HG03460 (cell line): ENCODE results near the gene ITGB4.

Source experiments
- ATAC-seq: cut with Tn5 transposase; IDR thresholded peaks from one replicate; pipeline ENCODE4 v1.9.1; 2021; ENCODE audit not compliant: unreplicated experiment

ITGB4 gene

DNA sequence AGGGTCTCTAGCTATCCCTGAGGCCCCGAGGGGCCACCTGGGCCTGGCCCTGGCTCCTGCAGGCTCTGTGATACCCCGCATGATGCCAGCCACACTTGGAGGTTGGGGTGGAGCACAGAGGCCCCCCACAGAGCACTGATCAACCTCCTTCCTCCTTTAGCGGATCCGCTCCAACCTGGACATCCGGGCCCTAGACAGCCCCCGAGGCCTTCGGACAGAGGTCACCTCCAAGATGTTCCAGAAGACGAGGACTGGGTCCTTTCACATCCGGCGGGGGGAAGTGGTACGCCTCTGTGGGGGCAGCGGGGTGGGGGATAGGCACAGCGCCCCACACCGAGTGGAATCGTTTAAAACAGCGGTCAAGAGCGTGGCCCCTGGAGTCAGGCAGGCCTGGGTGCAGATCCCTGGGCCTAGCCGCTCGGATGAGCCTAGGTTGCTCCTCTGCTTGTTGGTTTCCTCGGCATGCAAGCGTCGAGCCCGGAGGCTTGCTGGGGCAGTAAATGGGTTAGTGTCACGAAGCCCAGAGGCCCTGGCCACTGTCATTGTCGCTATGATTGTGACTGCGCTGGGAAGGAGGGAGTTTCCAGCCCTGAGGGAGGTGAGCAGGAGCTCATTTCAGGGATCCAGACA, 9.9 kb downstream of the ITGB4 start:
- ATAC-seq = no peak

DNA sequence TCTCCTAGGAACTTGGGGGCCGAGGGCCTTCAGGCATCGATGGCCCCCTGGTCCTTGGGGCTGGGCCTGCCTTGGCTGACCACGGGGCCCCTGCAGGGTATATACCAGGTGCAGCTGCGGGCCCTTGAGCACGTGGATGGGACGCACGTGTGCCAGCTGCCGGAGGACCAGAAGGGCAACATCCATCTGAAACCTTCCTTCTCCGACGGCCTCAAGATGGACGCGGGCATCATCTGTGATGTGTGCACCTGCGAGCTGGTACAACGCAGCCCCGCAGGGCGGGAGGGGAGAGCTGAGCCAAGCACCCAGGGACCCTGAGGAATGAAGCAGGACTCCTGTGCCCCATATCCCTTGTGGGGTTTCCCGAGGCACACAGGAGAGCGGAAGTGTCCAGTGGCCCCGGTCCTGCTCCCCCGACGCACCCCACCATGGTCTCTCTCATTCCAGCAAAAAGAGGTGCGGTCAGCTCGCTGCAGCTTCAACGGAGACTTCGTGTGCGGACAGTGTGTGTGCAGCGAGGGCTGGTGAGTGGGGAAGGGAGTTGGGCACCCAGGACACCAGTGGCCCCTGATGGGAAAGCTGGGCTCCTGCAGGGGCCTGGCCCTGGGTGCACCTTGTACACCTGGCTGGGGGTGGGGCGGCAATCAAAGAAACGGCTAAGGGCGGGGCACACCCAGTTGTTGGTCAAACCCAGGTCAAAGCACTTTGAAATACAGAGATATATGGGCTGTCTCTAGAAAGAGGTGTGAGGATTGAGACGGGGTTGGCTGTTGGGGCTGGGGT, 10.6 kb downstream of the ITGB4 start:
- ATAC-seq = no peak

DNA sequence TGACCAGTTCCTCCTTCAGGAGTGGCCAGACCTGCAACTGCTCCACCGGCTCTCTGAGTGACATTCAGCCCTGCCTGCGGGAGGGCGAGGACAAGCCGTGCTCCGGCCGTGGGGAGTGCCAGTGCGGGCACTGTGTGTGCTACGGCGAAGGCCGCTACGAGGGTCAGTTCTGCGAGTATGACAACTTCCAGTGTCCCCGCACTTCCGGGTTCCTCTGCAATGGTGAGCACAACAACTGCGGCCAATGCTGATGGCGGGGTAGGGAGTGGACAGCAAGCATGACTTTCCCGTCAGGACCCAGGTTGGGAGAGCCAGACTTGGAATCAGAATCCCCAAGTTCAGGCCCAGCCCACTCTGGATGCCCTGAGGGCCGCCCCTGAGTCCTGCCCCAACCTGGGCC, 12.2 kb downstream of the ITGB4 start:
- ATAC-seq = no peak

DNA sequence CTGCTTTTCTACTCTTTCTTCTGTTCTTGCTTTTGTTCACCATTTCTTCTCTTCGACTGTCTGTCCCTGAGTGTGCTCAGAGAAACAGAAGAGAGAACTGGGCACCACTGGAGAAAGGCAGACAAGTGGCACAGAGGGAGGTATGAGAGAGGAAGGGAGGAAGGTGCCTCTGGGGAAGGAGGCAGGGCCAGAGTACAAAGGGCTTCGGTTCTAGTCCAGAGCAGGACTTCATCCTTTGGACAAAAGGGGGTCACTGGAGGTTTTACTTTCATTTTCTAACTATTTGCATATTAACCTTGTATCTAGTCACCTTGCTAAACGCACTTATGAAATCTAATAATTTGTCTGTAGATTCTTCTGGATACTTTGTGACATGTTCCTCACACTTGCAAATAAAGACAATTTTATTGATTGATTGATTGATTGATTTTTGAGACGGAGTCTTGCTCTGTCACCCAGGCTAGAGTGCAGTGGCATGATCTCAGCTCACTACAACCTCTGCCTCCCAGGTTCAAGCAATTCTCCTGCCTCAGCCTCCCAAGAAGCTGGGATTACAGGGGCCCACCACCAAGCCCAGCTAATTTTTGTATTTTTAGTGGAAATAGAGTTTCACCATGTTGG, 13.5 kb downstream of the ITGB4 start:
- no peak for ATAC-seq

DNA sequence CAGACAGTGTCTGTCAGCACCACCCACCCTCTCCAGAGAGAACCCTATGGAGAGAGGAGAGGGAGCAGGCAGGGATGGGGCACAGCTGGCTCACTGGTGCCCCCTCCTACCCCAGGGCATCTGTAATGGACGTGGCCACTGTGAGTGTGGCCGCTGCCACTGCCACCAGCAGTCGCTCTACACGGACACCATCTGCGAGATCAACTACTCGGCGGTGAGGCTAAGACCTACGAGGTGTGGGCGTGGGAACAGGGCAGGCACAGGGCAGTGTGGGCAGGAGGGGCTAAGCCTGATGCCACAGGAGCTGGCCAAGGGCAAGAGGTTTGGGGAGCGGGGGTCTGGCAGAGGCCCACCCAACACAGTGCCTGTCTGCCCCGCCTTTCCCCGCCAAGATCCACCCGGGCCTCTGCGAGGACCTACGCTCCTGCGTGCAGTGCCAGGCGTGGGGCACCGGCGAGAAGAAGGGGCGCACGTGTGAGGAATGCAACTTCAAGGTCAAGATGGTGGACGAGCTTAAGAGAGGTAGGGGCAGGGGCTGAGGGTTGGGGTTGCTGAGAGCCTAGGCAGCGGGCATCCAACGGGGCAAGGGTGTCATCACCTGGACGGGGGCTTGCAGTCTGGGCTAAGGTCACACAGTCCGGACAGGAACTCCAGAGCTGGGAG, 15.0 kb downstream of the ITGB4 start:
- no peak for ATAC-seq

DNA sequence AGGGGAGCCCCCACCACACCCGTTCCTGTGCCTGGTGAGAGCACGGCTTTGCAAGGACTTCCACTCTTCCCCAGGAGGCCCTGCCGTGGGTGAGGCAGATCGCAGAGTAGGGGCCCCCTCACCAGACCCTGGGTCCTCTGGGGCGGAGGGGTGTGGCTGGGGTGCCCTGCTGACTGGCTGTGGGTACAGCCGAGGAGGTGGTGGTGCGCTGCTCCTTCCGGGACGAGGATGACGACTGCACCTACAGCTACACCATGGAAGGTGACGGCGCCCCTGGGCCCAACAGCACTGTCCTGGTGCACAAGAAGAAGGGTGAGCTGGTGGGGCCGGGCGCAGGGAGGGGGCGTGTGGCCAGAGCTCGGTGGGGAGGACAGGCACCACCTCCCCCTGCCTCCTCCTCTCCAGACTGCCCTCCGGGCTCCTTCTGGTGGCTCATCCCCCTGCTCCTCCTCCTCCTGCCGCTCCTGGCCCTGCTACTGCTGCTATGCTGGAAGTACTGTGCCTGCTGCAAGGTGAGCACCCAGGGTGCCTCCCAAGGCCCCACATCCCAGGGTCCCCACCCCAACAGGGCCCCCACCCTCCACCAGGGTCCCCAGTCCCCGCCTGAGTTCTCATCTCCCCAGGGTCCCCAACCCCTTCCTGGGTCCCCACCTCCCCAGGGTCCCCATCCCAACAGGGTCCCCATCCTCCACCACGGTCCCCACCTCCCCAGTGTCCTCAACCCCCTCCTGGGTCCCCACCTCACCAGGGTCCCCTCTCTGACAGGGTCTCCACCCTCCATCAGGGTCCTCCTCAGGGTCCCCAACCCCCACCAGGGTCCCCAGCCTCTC, 16.1 kb downstream of the ITGB4 start:
- ATAC-seq = no peak

DNA sequence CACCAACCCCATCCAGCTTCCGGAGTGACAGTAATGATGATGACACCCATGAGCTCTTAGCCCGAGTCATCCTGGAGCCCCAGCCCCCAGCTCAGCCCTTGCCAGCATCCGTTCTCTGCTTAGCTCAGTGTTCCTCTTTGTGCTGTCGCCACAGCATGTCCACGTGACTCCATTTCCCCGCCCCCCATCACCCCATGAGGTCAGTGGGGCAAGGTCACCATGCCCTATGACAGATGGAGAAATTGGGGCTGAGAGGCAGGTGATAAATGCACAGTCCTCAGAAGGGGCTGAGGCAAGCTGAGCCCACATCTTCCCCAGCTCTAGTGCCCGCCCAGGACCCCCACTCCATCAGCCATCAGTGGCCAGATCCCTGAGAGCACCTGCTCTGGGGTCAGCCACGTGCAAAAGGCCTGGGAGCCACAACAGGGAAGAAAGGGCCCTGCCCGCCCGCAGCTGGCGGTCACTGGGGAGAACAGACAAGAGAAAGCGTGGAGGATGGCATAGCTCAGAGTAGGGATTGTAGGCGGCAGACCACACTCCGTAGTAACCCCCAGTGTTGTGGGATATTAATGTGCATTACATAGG, 17.1 kb downstream of the ITGB4 start:
- ATAC-seq = no peak

DNA sequence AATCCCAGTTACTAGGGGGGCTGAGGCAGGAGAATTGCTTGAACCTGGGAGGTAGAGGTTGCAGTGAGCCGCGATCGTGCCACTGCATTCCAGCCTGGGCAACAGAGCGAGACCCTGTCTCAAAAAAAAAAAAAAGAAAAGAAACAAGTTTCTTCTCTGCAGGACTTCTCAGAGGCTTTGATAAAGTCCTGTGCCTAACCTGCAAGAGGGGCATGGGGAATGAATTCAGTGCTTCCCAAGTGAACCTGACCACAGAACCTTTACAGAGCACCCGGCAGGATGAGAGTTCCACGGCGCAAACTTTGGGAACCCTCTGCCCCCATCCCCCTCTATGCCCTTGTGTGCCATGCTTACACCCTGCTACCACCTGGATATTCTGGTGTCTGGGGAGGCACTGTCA, 17.9 kb downstream of the ITGB4 start:
- no peak for ATAC-seq

DNA sequence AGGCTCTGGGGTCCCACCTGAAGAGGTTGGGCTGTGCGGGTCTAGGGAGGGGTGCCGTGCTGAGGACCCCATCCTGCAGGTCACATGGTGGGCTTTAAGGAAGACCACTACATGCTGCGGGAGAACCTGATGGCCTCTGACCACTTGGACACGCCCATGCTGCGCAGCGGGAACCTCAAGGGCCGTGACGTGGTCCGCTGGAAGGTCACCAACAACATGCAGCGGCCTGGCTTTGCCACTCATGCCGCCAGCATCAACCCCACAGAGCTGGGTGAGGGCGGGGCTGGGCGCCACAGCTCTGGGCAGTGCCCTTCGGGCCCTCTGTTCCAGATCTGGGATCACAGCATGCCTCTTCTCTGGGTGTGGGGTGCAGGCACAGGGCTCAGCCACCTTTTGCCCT, 18.5 kb downstream of the ITGB4 start:
- no peak for ATAC-seq

DNA sequence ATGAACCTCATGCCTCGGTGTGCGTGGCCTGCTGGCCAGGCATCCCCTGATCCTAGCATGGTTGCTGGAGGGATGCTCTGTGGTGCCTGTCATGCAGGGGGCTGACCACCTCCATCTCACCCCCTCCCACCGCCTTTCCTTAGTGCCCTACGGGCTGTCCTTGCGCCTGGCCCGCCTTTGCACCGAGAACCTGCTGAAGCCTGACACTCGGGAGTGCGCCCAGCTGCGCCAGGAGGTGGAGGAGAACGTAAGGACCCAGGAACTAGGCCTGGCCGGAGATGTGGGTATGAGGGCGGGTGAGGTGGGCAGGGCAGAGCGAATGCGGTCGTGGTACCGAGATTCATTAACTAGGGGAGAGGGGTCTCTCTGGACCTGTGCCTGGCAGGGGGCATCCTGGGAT, 19.0 kb downstream of the ITGB4 start:
- ATAC-seq = no peak

DNA sequence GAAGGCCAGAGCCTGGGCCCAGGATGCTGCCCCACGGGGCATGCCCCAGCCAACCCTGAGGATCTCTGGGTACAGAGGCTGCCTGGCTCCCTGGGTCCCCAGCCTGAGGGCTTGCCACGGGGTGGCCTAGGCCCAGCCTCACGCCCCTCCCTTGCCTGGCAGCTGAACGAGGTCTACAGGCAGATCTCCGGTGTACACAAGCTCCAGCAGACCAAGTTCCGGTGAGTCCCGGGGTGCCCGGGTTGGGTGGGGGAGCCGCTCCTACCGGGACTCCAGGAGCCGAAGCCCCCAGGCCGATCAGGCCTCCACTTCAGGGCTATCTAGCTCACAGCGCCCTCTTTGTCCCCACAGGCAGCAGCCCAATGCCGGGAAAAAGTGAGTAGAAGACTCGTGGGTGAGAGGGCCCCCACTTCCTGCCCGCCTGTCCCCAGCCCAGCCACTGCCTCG, 19.4 kb downstream of the ITGB4 start:
- ATAC-seq = no peak

DNA sequence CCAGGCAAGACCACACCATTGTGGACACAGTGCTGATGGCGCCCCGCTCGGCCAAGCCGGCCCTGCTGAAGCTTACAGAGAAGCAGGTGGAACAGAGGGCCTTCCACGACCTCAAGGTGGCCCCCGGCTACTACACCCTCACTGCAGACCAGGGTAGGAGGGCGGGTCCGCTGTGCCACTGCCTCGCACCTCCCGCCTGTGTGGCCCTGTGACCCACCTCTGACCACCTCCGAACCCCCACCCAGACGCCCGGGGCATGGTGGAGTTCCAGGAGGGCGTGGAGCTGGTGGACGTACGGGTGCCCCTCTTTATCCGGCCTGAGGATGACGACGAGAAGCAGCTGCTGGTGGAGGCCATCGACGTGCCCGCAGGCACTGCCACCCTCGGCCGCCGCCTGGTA, 21.1 kb downstream of the ITGB4 start:
- ATAC-seq = no peak

DNA sequence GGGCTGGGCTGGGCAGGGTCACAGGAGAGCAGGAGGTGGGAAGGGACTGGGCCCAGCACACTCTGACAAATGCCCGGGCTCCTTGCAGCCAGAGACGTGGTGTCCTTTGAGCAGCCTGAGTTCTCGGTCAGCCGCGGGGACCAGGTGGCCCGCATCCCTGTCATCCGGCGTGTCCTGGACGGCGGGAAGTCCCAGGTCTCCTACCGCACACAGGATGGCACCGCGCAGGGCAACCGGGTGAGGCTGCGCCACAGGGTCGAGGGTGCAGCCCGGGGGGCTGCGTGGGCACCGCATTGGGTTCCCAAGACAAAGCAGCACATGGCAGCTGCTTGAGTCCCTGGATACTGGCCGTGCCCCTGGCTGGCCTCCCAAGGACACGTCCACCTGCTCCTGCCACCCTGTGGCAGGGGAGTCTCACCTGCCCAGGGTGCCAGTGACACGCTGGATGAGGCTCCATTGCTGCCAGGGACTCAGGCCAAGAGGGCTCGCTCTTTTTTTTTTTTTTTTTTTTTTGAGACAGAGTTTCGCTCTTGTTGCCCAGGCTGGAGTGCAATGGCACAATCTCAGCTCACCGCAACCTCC, 22.5 kb downstream of the ITGB4 start:
- no peak for ATAC-seq

DNA sequence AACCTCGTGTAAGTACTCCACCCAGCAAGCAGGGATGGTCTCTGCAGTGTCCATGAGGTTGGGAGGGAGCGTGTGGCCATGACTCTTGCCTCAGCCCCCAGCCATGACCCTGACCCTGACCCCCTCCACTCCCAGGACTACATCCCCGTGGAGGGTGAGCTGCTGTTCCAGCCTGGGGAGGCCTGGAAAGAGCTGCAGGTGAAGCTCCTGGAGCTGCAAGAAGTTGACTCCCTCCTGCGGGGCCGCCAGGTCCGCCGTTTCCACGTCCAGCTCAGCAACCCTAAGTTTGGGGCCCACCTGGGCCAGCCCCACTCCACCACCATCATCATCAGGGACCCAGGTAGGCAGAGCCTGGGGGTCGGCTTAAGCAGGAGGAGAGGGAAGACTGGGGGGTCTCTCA, 27.4 kb downstream of the ITGB4 start:
- no peak for ATAC-seq

DNA sequence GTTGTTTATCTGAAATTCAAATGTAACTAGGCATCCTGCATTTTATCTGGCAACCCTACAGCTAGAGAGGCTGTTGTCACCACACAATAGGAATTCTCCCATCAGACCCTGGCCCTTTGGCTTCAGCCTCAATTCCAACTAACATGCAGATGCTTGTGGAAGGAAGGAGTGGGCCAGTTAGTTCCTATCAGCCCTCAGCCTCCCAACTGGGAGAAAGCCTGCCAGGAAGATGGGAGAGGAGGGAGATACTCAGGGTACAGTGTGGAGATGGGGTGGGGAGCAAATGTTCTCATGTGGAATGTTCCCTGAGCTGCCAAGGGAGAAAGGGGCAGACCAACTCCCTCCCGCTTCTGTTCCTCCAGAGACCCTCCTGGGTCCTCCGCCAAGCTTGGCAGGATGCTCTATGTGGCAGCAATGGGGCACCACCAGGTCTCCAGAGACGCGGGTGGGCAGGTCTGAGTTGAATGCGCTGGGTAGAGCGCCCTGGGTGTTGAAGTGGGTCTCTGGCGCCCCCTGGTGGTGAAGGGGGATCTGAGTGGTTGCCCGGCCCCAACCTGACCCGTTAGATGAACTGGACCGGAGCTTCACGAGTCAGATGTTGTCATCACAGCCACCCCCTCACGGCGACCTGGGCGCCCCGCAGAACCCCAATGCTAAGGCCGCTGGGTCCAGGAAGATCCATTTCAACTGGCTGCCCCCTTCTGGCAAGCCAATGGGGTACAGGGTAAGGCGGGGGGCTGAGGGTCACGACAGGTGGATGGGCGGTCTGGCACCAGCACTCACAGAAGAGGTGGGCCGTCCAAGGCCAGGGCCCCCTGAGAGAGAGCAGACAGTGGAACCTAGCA, 28.5 kb downstream of the ITGB4 start:
- ATAC-seq = no peak

DNA sequence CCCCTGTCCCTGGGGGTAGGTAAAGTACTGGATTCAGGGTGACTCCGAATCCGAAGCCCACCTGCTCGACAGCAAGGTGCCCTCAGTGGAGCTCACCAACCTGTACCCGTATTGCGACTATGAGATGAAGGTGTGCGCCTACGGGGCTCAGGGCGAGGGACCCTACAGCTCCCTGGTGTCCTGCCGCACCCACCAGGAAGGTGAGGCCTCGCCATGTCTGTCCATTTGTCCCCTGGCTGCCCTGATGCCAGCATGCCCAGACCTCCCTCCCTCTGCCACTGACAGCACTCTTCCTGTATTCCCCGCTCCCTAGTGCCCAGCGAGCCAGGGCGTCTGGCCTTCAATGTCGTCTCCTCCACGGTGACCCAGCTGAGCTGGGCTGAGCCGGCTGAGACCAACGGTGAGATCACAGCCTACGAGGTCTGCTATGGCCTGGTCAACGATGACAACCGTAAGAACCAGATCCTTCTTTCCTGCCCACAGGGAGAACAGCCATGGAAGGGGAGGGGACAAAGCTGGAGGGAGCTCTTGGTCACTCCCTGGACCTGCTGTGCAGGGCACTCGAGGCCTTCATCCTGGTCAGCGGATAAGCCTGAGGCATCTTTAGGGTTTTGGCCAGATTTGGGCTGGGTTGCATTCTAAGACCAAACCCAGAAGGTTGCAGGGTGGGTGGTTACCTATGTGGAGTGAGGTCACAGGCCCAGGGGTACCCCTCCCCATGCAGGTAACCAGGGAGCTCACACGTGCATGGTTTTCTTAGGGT, 29.6 kb downstream of the ITGB4 start:
- no peak for ATAC-seq

DNA sequence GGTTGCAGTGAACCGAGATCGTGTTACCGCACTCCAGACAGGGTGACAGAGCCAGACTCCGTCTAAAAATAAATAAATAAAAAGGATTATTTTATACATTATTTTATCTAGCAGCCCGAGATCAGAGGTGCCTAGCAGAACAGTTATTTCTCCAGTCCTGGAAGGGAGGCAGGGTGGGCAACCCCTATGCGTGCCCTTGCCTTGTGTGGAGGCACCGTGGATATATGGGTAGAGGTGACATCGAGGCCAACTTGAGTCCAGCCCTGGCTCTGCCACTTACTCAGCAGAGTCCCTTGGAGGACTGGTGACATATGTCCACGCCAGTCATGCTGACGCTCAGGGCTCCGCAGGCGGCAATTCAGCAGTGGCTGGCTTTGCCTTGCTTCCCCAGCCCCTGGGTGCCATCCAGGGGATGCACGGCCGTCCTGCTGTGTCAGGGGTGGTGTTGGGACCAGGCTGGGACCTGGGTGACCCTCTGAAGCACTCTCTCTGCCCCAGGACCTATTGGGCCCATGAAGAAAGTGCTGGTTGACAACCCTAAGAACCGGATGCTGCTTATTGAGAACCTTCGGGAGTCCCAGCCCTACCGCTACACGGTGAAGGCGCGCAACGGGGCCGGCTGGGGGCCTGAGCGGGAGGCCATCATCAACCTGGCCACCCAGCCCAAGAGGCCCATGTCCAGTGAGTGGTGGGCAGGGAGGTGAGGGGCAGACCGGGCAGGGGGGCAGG, 30.6 kb downstream of the ITGB4 start:
- ATAC-seq = no peak

DNA sequence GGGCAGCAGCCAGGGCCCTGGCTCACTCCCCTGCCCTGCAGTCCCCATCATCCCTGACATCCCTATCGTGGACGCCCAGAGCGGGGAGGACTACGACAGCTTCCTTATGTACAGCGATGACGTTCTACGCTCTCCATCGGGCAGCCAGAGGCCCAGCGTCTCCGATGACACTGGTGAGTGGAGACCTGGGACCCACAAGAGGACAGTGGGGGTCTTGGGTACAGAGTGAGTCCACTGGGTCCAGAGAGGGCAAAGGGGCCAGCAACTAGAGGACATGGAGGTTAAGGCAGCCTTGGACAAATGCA, 31.1 kb downstream of the ITGB4 start:
- no peak for ATAC-seq
